Large intestine (tissue), 3 donors: Measurements from ENCODE around the gene PDE5A. TPM values are rescaled to one million over a fixed set of nuclear protein-coding genes. Genes with fewer than 3 reads are reported as not detected.
"Not testable (repeated sequence)": the region's sequence is repeated elsewhere in the genome, so short reads cannot be mapped to it uniquely, and the experiment has no call there.

Experiments used
- DNase-seq, 2 donors: peaks; one replicate each; pipeline versions ENCODE4 v3.0.0 to v3.0.0-alpha.2; 2013
- H3K27ac ChIP-seq: one replicate; pipeline ENCODE4 v1.5.1; 2013; ENCODE audit warnings: low read length
- H3K27me3 ChIP-seq: 2 replicates; pipeline ENCODE4 v1.6.1; 2013; ENCODE audit warnings: low read length; ENCODE audit not compliant: control insufficient read depth, insufficient read depth
- H3K36me3 ChIP-seq: 2 replicates; pipeline ENCODE4 v1.6.1; 2013; ENCODE audit warnings: low read length; ENCODE audit not compliant: control insufficient read depth, insufficient read depth
- H3K4me1 ChIP-seq: one replicate; pipeline ENCODE4 v1.6.1; 2013; ENCODE audit warnings: low read length; ENCODE audit not compliant: control insufficient read depth, insufficient read depth
- H3K4me3 ChIP-seq: one replicate; pipeline ENCODE4 v1.5.1; 2013; ENCODE audit warnings: low read length
- H3K9me3 ChIP-seq: one replicate; pipeline ENCODE4 v1.6.1; 2013; ENCODE audit warnings: mild to moderate bottlenecking, low read depth, low read length, moderate library complexity; ENCODE audit not compliant: control insufficient read depth
- WGBS: methylation state at CpG from one replicate; pipeline ENCODE4 v1.1.5; 2013; ENCODE audit warnings: low lambda C conversion rate; ENCODE audit not compliant: insufficient coverage; 5-methylcytosine and 5-hydroxymethylcytosine counted together
- polyA plus RNA-seq: library from polyadenylated mRNA; unstranded; fragments of 120-200 nt; gene quantifications from one replicate; pipeline ENCODE4 v1.2.1, GENCODE V29; 2013

The PDE5A gene
- polyA plus RNA-seq, 1 donor, result 25.0 TPM

GRCh38 chr4:119648398-119648797, 19.8 kb upstream of the PDE5A start:
- H3K4me3 ChIP-seq, result no peak overlapping the region
- no peak overlapping the region for H3K27ac ChIP-seq
- H3K4me1 ChIP-seq, result no peaks in the 10 kb centered on the region
- no peak for DNase-seq
- H3K36me3 ChIP-seq, result no peaks in the 10 kb centered on the region
- H3K27me3 ChIP-seq, result peaks cover 3% of the 10 kb centered on the region
- no CpG with 5 or more reads among the region's 2 CpGs for WGBS
- H3K9me3 ChIP-seq, result no peaks in the 10 kb centered on the region

- H3K27me3 ChIP-seq, result peaks cover 3% of the 10 kb centered on the region
- no peak overlapping the region for H3K27ac ChIP-seq
- no peak overlapping the region for H3K4me3 ChIP-seq
- WGBS, result 80% methylated on average over 2 of the region's 3 CpGs
- DNase-seq, result no peak
- no peaks in the 10 kb centered on the region for H3K9me3 ChIP-seq
- H3K36me3 ChIP-seq, result no peaks in the 10 kb centered on the region
- no peaks in the 10 kb centered on the region for H3K4me1 ChIP-seq
Measured at GRCh38 chr4:119647558-119647957, 19.0 kb upstream of the PDE5A start.

- no peak overlapping the region for H3K4me3 ChIP-seq
- peak; percentile 11 to 16 for DNase-seq
- H3K27me3 ChIP-seq, result peaks cover 3% of the 10 kb centered on the region
- H3K9me3 ChIP-seq, result no peaks in the 10 kb centered on the region
- H3K36me3 ChIP-seq, result no peaks in the 10 kb centered on the region
- no peak overlapping the region for H3K27ac ChIP-seq
- no peaks in the 10 kb centered on the region for H3K4me1 ChIP-seq
- no CpG with 5 or more reads among the region's 5 CpGs for WGBS
Measured at GRCh38 chr4:119646347-119647071, 17.9 kb upstream of the PDE5A start.

- no peak overlapping the region for H3K4me3 ChIP-seq
- DNase-seq, result peak; percentile 68 to 72
- no CpG with 5 or more reads among the region's 6 CpGs for WGBS
- no peaks in the 10 kb centered on the region for H3K9me3 ChIP-seq
- H3K27ac ChIP-seq, result peak overlapping the region; percentile 38
- peaks cover 3% of the 10 kb centered on the region for H3K27me3 ChIP-seq
- no peaks in the 10 kb centered on the region for H3K4me1 ChIP-seq
- H3K36me3 ChIP-seq, result no peaks in the 10 kb centered on the region
Measured at GRCh38 chr4:119643306-119644042, 14.9 kb upstream of the PDE5A start.

- no peak overlapping the region for H3K4me3 ChIP-seq
- no peaks in the 10 kb centered on the region for H3K36me3 ChIP-seq
- H3K27me3 ChIP-seq, result no peaks in the 10 kb centered on the region
- H3K4me1 ChIP-seq, result no peaks in the 10 kb centered on the region
- H3K27ac ChIP-seq, result no peak overlapping the region
- H3K9me3 ChIP-seq, result no peaks in the 10 kb centered on the region
- no peak for DNase-seq
Measured at GRCh38 chr4:119641765-119642164, 13.2 kb upstream of the PDE5A start.

- WGBS, result no CpG with 5 or more reads among the region's 1 CpG
- no peaks in the 10 kb centered on the region for H3K27me3 ChIP-seq
Measured at GRCh38 chr4:119638359-119638758, 9.8 kb upstream of the PDE5A start.

GRCh38 chr4:119636851-119637250, 8.2 kb upstream of the PDE5A start:
- H3K4me1 ChIP-seq, H3K27me3 ChIP-seq, DNase-seq, H3K36me3 ChIP-seq, H3K9me3 ChIP-seq, H3K27ac ChIP-seq, H3K4me3 ChIP-seq: not testable (repeated sequence)

More at GRCh38 chr4:119638359-119638758, 9.8 kb upstream of the PDE5A start:
- no peak overlapping the region for H3K27ac ChIP-seq
- H3K9me3 ChIP-seq, result no peaks in the 10 kb centered on the region
- H3K4me3 ChIP-seq, result no peak overlapping the region
- no peak for DNase-seq
- H3K36me3 ChIP-seq, result no peaks in the 10 kb centered on the region
- H3K4me1 ChIP-seq, result no peaks in the 10 kb centered on the region

- no peaks in the 10 kb centered on the region for H3K27me3 ChIP-seq
- H3K9me3 ChIP-seq, result peaks cover 3% of the 10 kb centered on the region
- no peak overlapping the region for H3K27ac ChIP-seq
- H3K36me3 ChIP-seq, result no peaks in the 10 kb centered on the region
- H3K4me3 ChIP-seq, result no peak overlapping the region
- no peak for DNase-seq
- H3K4me1 ChIP-seq, result peaks cover 5% of the 10 kb centered on the region
- 100% methylated on average over 1 of the region's 1 CpG for WGBS
Measured at GRCh38 chr4:119632216-119632615, 3.6 kb upstream of the PDE5A start.

- Histone ChIP-seq H3K4me3 (peak overlapping the region; percentile 93), H3K27ac (peak overlapping the region; percentile 66), H3K27me3 (no peaks in the 10 kb centered on the region), H3K36me3 (no peaks in the 10 kb centered on the region), H3K4me1 (peaks cover 12% of the 10 kb centered on the region), H3K9me3 (peaks cover 3% of the 10 kb centered on the region)
- no CpG with 5 or more reads among the region's 12 CpGs for WGBS
- no peak for DNase-seq
Measured at GRCh38 chr4:119629142-119629471, 503 bp upstream of the PDE5A start.

GRCh38 chr4:119627267-119628255, 1.0 kb downstream of the PDE5A start:
- H3K27ac ChIP-seq, result peak overlapping the region; percentile 92
- no CpG with 5 or more reads among the region's 90 CpGs for WGBS

More at GRCh38 chr4:119627267-119628255, 1.0 kb downstream of the PDE5A start:
- DNase-seq, result peak; percentile 44 to 76
- Histone ChIP-seq H3K9me3 (peaks cover 3% of the 10 kb centered on the region), H3K4me1 (peaks cover 18% of the 10 kb centered on the region), H3K36me3 (no peaks in the 10 kb centered on the region), H3K27me3 (no peaks in the 10 kb centered on the region), H3K4me3 (peak overlapping the region; percentile 93)
